Measurements from ENCODE around the gene FGF14.

- TF ChIP-seq CTCF (IDR thresholded peaks at IDR 0.05) (no peak), POLR2A (IDR thresholded peaks at IDR 0.05) (no peak), POLR2AphosphoS5 (IDR thresholded peaks at IDR 0.05) (no peak)
These were observed 140.0 kb downstream of the FGF14 start for GRCh38 chr13:102261809-102262208.
